SK-N-SH (cell line): Measurements from ENCODE around the gene NKD1. TPM values are rescaled to one million over a fixed set of nuclear protein-coding genes. Genes with fewer than 3 reads are reported as not detected.

Source experiments
- CTCF ChIA-PET: fragments of 300-600, 350-600 bp; formaldehyde crosslinking; extraction: SDS; loops from one replicate; lab custom pipeline; 2021; lab: Yijun Ruan, JAX
- POLR2A ChIA-PET: fragments of 350-600 bp; sonication (Branson Sonifier 250); formaldehyde crosslinking; extraction: SDS; loops from one replicate; lab custom pipeline; 2020; ENCODE audit warnings: antibody characterized with exemption, inconsistent platforms; lab: Yijun Ruan, JAX
- DNase-seq: peaks from one replicate; pipeline ENCODE4 v3.0.0; 2012
- H2AFZ ChIP-seq: fragments of 200-600 bp; sonication (generic); 2 replicates; pipeline ENCODE4 v1.8.1; 2016; ENCODE audit warnings: antibody characterized with exemption, mild to moderate bottlenecking, low read depth
- H3F3A ChIP-seq: fragments of 200-600 bp; sonication (generic); replicated peaks from 2 replicates; pipeline ENCODE3; 2016; ENCODE audit warnings: antibody characterized with exemption, mild to moderate bottlenecking; ENCODE audit not compliant: insufficient read depth
- H3K27ac ChIP-seq, 2 experiments: fragments of 200-500 bp in 1 of 2; fragments of 200-600 bp in 1 of 2; sonication (Bioruptor generic) in 1 of 2; sonication (generic), shearing (Covaris generic) in 1 of 2; 2 replicates each; pipeline versions ENCODE4 v1.5.1 to v1.6.1; 2014 to 2016; ENCODE audit warnings: low read depth in 2 of 2, inconsistent platforms in 1 of 2, low read length in 1 of 2, mild to moderate bottlenecking in 1 of 2, mixed read lengths in 1 of 2
- H3K27me3 ChIP-seq: fragments of 200-600 bp; sonication (generic), shearing (Covaris generic); 2 replicates; pipeline ENCODE4 v1.6.1; 2016; ENCODE audit warnings: mixed run types; ENCODE audit not compliant: insufficient read depth
- H3K36me3 ChIP-seq, 2 experiments: fragments of 200-500 bp in 1 of 2; fragments of 200-600 bp in 1 of 2; sonication (Bioruptor generic) in 1 of 2; sonication (generic) in 1 of 2; replicated peaks in 1 of 2; 2 replicates each; pipeline versions ENCODE3 to v1.5.1; 2014 to 2016; ENCODE audit warnings: low read length in 1 of 2, mild to moderate bottlenecking in 1 of 2; ENCODE audit not compliant: insufficient read depth in 2 of 2, control insufficient read depth in 1 of 2
- H3K4me1 ChIP-seq, 2 experiments: fragments of 200-500 bp in 1 of 2; fragments of 200-600 bp in 1 of 2; sonication (Bioruptor generic) in 1 of 2; sonication (generic), shearing (Covaris generic) in 1 of 2; 2 replicates each; pipeline versions ENCODE4 v1.5.1 to v1.6.1; 2014 to 2016; ENCODE audit warnings: low read depth in 1 of 2, low read length in 1 of 2, mixed run types in 1 of 2; ENCODE audit not compliant: insufficient read depth in 2 of 2, control insufficient read depth in 1 of 2
- H3K4me2 ChIP-seq: fragments of 200-600 bp; sonication (generic), shearing (Covaris generic); 2 replicates; pipeline ENCODE4 v1.6.1; 2017; ENCODE audit warnings: mixed run types
- H3K4me3 ChIP-seq, 2 experiments: fragments of 200-500 bp in 1 of 2; fragments of 200-600 bp in 1 of 2; sonication (Bioruptor generic) in 1 of 2; sonication (generic), shearing (Covaris generic) in 1 of 2; 2 replicates each; pipeline versions ENCODE4 v1.5.1 to v1.8.1; 2014 to 2016; ENCODE audit warnings: low read depth in 2 of 2, inconsistent platforms in 1 of 2, low read length in 1 of 2, mild to moderate bottlenecking in 1 of 2, mixed read lengths in 1 of 2, moderate library complexity in 1 of 2
- H3K79me2 ChIP-seq: fragments of 200-600 bp; sonication (generic); 2 replicates; pipeline ENCODE4 v1.8.1; 2017; ENCODE audit warnings: mild to moderate bottlenecking; ENCODE audit not compliant: insufficient read depth
- H3K9ac ChIP-seq: fragments of 200-600 bp; sonication (generic); 2 replicates; pipeline ENCODE4 v1.6.1; 2017; ENCODE audit warnings: mixed run types
- H3K9me2 ChIP-seq: fragments of 200-600 bp; sonication (generic); 2 replicates; pipeline ENCODE4 v1.6.1; 2017; ENCODE audit warnings: mixed run types
- H3K9me3 ChIP-seq: fragments of 200-600 bp; sonication (generic); 2 replicates; pipeline ENCODE4 v1.6.1; 2017; ENCODE audit warnings: mixed run types, mild to moderate bottlenecking, moderate library complexity
- H4K20me1 ChIP-seq: fragments of 200-600 bp; sonication (generic); 2 replicates; pipeline ENCODE4 v1.6.1; 2017; ENCODE audit warnings: mild to moderate bottlenecking, mixed run types; ENCODE audit not compliant: insufficient read depth
- CTCF ChIP-seq: fragments of 200-600 bp; sonication (generic); IDR thresholded peaks from 2 replicates; pipeline ENCODE4 v1.6.1; 2017; ENCODE audit warnings: antibody characterized with exemption, mild to moderate bottlenecking, moderate library complexity
- NFIC ChIP-seq: IDR thresholded peaks from 2 replicates; pipeline ENCODE4 v1.4.0; 2012; ENCODE audit warnings: borderline replicate concordance
- REST ChIP-seq: IDR thresholded peaks from 2 replicates; pipeline ENCODE4 v1.6.1; 2012; ENCODE audit warnings: mild to moderate bottlenecking, low read depth, low read length, moderate library complexity
- ZBTB33 ChIP-seq: IDR thresholded peaks from 2 replicates; pipeline ENCODE4 v1.4.0; 2012; ENCODE audit warnings: low read depth, borderline replicate concordance
- WGBS: methylation state at CpG from one replicate; pipeline ENCODE4 v1.1.6; 2017; ENCODE audit warnings: low lambda C conversion rate; 5-methylcytosine and 5-hydroxymethylcytosine counted together
- polyA plus RNA-seq, 3 experiments: library from polyadenylated mRNA; depleted of rRNA; stranded (reverse); fragments of >200 nt; gene quantifications; 2 replicates each; pipeline ENCODE4 v1.2.3, GENCODE V29; 2012

The NKD1 gene
- polyA plus RNA-seq, 1 of the 3 experiments (the other 2 are of a cell fraction): 0.02 TPM

GRCh38 chr16:50610331-50611262 is 62.4 kb downstream of the NKD1 start (continued):
- TF ChIP-seq ZBTB33 (no peak), CTCF (no peak), NFIC (no peak), REST (no peak)

GRCh38 chr16:50611332-50611934 is 63.2 kb downstream of the NKD1 start:
- H3K27ac ChIP-seq: no peak overlapping the region
- no peaks in the 10 kb centered on the region for H3K79me2 ChIP-seq
- no peaks in the 10 kb centered on the region for H3F3A ChIP-seq
- H3K4me2 ChIP-seq: no peak overlapping the region
- 73% methylated on average over 6 of the region's 9 CpGs for WGBS
- DNase-seq: no peak
- no peak overlapping the region for H3K4me3 ChIP-seq
- no peaks in the 10 kb centered on the region for H3K9me3 ChIP-seq
- no peaks in the 10 kb centered on the region for H3K27me3 ChIP-seq
- H3K36me3 ChIP-seq: no peaks in the 10 kb centered on the region
- CTCF ChIA-PET: interaction anchor here (1.0 to 3.0 kb wide), 7 partner anchors 8 to 54 kb away, joined by 3 to 14 read pairs (median 4); no protein-coding TSS in a partner anchor
- no peaks in the 10 kb centered on the region for H4K20me1 ChIP-seq
- TF ChIP-seq CTCF: no peak
- H3K9me2 ChIP-seq: no peaks in the 10 kb centered on the region
- H2AFZ ChIP-seq: no peak overlapping the region
- no peak overlapping the region for H3K9ac ChIP-seq
- POLR2A ChIA-PET: no interaction called here
- peaks cover 0 to 15% of the 10 kb centered on the region in 2 experiments; a peak in 2 of 4 replicates for H3K4me1 ChIP-seq
